Breast epithelium (tissue), 4 donors: ENCODE measurements around the gene CRPPA. TPM values are rescaled to one million over a fixed set of nuclear protein-coding genes. Genes with fewer than 3 reads are reported as not detected.
A peak's percentile ranks its signal among the peaks of the same experiment; 100 is the strongest.

Experiments
- DNase-seq, 2 donors: peaks; one replicate each; pipeline ENCODE4 v3.0.0-alpha.2; 2019; ENCODE audit warnings: low spot score in 2 of 2
- H3K27ac ChIP-seq, 2 donors: fragments of 200-600 bp; sonication (generic) in 1 of 2; one replicate each; pipeline ENCODE4 v1.5.1; 2016 to 2019; ENCODE audit warnings: mild to moderate bottlenecking in 1 of 2
- H3K27me3 ChIP-seq, 2 donors: fragments of 200-600 bp; sonication (generic) in 1 of 2; one replicate each; pipeline versions ENCODE4 v1.5.1 to v1.6.0; 2017 to 2019; ENCODE audit warnings: control low read depth in 1 of 2, mild to moderate bottlenecking in 1 of 2
- H3K36me3 ChIP-seq: fragments of 200-600 bp; one replicate; pipeline ENCODE4 v1.5.1; 2019
- H3K4me1 ChIP-seq, 2 donors: fragments of 200-600 bp; sonication (generic); one replicate each; pipeline ENCODE4 v1.5.1; 2016 to 2019; ENCODE audit warnings: control low read depth in 1 of 2
- H3K4me3 ChIP-seq, 3 donors: fragments of 200-600 bp; sonication (generic); 1 replicate in 2 of 3; 2 replicates in 1 of 3; pipeline ENCODE4 v1.5.1; 2016 to 2019; ENCODE audit warnings: mild to moderate bottlenecking in 3 of 3, moderate library complexity in 2 of 3
- H3K9me3 ChIP-seq, 2 donors: fragments of 200-600 bp; sonication (generic) in 1 of 2; one replicate each; pipeline ENCODE4 v1.5.1; 2016 to 2019; ENCODE audit warnings: control low read depth in 1 of 2
- CTCF ChIP-seq, 3 donors: fragments of 450-650 bp; IDR thresholded peaks; one replicate each; pipeline ENCODE4 v1.5.1; 2016 to 2017; ENCODE audit warnings: antibody characterized with exemption in 3 of 3, mild to moderate bottlenecking in 3 of 3, moderate library complexity in 3 of 3
- POLR2A ChIP-seq: fragments of 450-650 bp; IDR thresholded peaks from one replicate; pipeline ENCODE4 v1.6.1; 2016; ENCODE audit warnings: antibody characterized with exemption, mild to moderate bottlenecking, moderate library complexity
- POLR2AphosphoS5 ChIP-seq, 3 donors: sonication (generic); formaldehyde crosslinking; IDR thresholded peaks; one replicate each; pipeline ENCODE4 v1.6.1; 2017; ENCODE audit warnings: antibody characterized with exemption in 3 of 3
- intact Hi-C: fragments of 100-400 bp; cut with DNase I; formaldehyde crosslinking; loops from one replicate; pipeline ENCODE4 v1.15.1; 2023; ENCODE audit warnings: low total_unique reads
- total RNA-seq, 3 donors: library from RNA; depleted of rRNA; stranded (reverse); fragments of >200 nt; gene quantifications; one replicate each; pipeline ENCODE4 v1.1.0, GENCODE V29; 2016

The CRPPA gene
- total RNA-seq = 1 to 10 TPM; 1.9 to 6.0 (median 2.9) TPM

- H3K9me3 ChIP-seq = no peaks in the 10 kb centered on the region
- peak in 1 of 2 donors; percentile 64 for DNase-seq
- intact Hi-C loops = no loop called here
- no peak for TF ChIP-seq CTCF (IDR thresholded peaks at IDR 0.05)
- TF ChIP-seq POLR2AphosphoS5 (IDR thresholded peaks at IDR 0.05) = no peak
- no peak for TF ChIP-seq POLR2A
- H3K4me3 ChIP-seq = peak within 1 kb of the TSS; percentile 62 to 78 (median 73)
- no peaks in the 10 kb centered on the region for H3K27me3 ChIP-seq
- no peaks in the 10 kb centered on the region for H3K36me3 ChIP-seq
- peak within 1 kb of the TSS; percentile 98 for H3K27ac ChIP-seq
- H3K4me1 ChIP-seq = peaks cover 0 to 3% of the 10 kb centered on the region in 2 donors
Observed at GRCh38 chr7:16421333-16422102, at the start of gene CRPPA. CRPPA (minus strand) TSS chr7:16421538; CDS start chr7:16421322, 216 bp downstream.

- TF ChIP-seq CTCF (IDR thresholded peaks at IDR 0.05) = no peak
- no peak for DNase-seq
- peak within 1 kb of the TSS; percentile 62 to 69 for H3K27ac ChIP-seq
- no peaks in the 10 kb centered on the region for H3K4me1 ChIP-seq
- intact Hi-C loops = no loop called here
- H3K36me3 ChIP-seq = no peaks in the 10 kb centered on the region
- H3K9me3 ChIP-seq = no peaks in the 10 kb centered on the region
- H3K4me3 ChIP-seq = peak within 1 kb of the TSS in 2 of 3 donors; percentile 37 to 50
- H3K27me3 ChIP-seq = no peaks in the 10 kb centered on the region
Observed at GRCh38 chr7:16465469-16466361, 44.4 kb upstream of the CRPPA start, which contains the start of gene SOSTDC1. SOSTDC1 (minus strand) TSS chr7:16465738; CDS start chr7:16465668, 70 bp downstream.

GRCh38 chr7:16463949-16464715, 42.8 kb upstream of the CRPPA start:
- TF ChIP-seq POLR2A = no peak
- no peak for DNase-seq
- Histone ChIP-seq H3K36me3 (no peaks in the 10 kb centered on the region), H3K27me3 (no peaks in the 10 kb centered on the region), H3K4me3 (peak overlapping the region in 2 of 3 donors; percentile 37 to 50), H3K9me3 (no peaks in the 10 kb centered on the region), H3K4me1 (no peaks in the 10 kb centered on the region), H3K27ac (peak overlapping the region; percentile 56 to 62)
- intact Hi-C loops = no loop called here

- TF ChIP-seq CTCF (IDR thresholded peaks at IDR 0.05) (no peak), POLR2A (no peak), POLR2AphosphoS5 (IDR thresholded peaks at IDR 0.05) (no peak)
- H3K4me1 ChIP-seq = no peaks in the 10 kb centered on the region
- DNase-seq = no peak
- no peaks in the 10 kb centered on the region for H3K9me3 ChIP-seq
- H3K27ac ChIP-seq = peak overlapping the region in 1 of 2 donors; percentile 62
- intact Hi-C loops = no loop called here
- H3K4me3 ChIP-seq = peak overlapping the region in 2 of 3 donors; percentile 37 to 50
- no peaks in the 10 kb centered on the region for H3K27me3 ChIP-seq
- H3K36me3 ChIP-seq = no peaks in the 10 kb centered on the region
Observed at GRCh38 chr7:16463520-16463919, 42.2 kb upstream of the CRPPA start.

- no peaks in the 10 kb centered on the region for H3K4me1 ChIP-seq
- DNase-seq = no peak
- peak overlapping the region in 2 of 3 donors; percentile 25 to 48 for H3K4me3 ChIP-seq
- no peaks in the 10 kb centered on the region for H3K27me3 ChIP-seq
- peak overlapping the region; percentile 62 to 68 for H3K27ac ChIP-seq
- intact Hi-C loops = no loop called here
- no peaks in the 10 kb centered on the region for H3K36me3 ChIP-seq
- no peaks in the 10 kb centered on the region for H3K9me3 ChIP-seq
- no peak for TF ChIP-seq CTCF (IDR thresholded peaks at IDR 0.05)
Observed at GRCh38 chr7:16462431-16462889, 41.1 kb upstream of the CRPPA start.
